Colonic mucosa (tissue), 4 donors: ENCODE results near the gene CRTC3. TPM values are rescaled to one million over a fixed set of nuclear protein-coding genes. Genes with fewer than 3 reads are reported as not detected.

Source experiments
- DNase-seq: peaks from one replicate; pipeline ENCODE4 v3.0.0-alpha.2; 2020
- H3K27ac ChIP-seq: fragments of 200-600 bp; one replicate; pipeline ENCODE4 v1.8.0; 2021
- H3K27me3 ChIP-seq: fragments of 200-600 bp; one replicate; pipeline ENCODE4 v1.8.0; 2021
- H3K36me3 ChIP-seq: fragments of 200-600 bp; one replicate; pipeline ENCODE4 v1.8.0; 2021
- H3K4me1 ChIP-seq: fragments of 200-600 bp; one replicate; pipeline ENCODE4 v1.8.0; 2021; ENCODE audit warnings: mild to moderate bottlenecking
- H3K4me3 ChIP-seq: fragments of 200-600 bp; one replicate; pipeline ENCODE4 v1.8.0; 2021
- H3K9ac ChIP-seq, 2 donors: one replicate each; pipeline ENCODE4 v1.7.0; 2013; ENCODE audit warnings: control low read depth in 2 of 2, low read depth in 2 of 2, low read length in 2 of 2
- H3K9me3 ChIP-seq: fragments of 200-600 bp; one replicate; pipeline ENCODE4 v1.8.0; 2021
- intact Hi-C: fragments of 100-400 bp; cut with DNase I; formaldehyde crosslinking; loops from one replicate; pipeline ENCODE4 v1.14.1; 2022
- total RNA-seq, 2 donors: library from RNA; stranded (reverse); fragmentation: NEBNext Ultra II Directional in 1 of 2; extraction: Animal tissue kit (Norgen Biotek cat#: 25700) in 1 of 2; gene quantifications; one replicate each; pipeline ENCODE4 v1.2.1, GENCODE V29; 2021
- TF ChIP-seq, protein P1 (sequence below): fragments of 200-600 bp; IDR thresholded peaks from one replicate; pipeline ENCODE4 v1.8.0; 2022; ENCODE audit warnings: antibody characterized with exemption, mild to moderate bottlenecking
- donor health status: healthy.
- donor health status: DM: no; HTN: no; CAD: no.
- donor health status: DM: no; HTN: no; CAD: no.

Gene CRTC3
- total RNA-seq, 2 donors from 2014 or later, result 16.1 to 24.2 TPM

DNA sequence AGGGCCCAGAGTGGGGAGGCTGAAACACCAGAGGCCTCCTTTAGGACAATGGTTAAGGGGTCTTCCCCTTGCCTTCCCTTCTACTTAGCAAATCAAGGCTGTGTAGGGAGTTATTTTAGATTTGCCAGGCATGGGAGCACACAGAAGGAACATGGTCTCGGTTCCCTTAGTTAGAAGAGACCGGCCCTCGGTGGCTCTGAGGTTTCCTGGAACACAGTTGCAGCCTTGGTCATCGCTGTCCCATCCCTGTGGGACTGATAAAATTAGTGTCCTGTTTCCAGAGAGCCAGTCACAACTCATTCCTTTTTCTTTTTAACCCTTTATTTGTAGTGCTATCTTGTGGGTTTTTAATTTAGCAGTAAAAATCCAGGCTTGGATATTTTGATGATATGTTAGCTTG is 81.4 kb downstream of the CRTC3 start:
- peaks cover 10% of the 10 kb centered on the region for H3K4me1 ChIP-seq
- intact Hi-C loops, result no loop called here
- no peak overlapping the region for H3K4me3 ChIP-seq
- DNase-seq, result no peak
- no peaks in the 10 kb centered on the region for H3K27me3 ChIP-seq
- no peak overlapping the region for H3K27ac ChIP-seq
- H3K36me3 ChIP-seq, result no peaks in the 10 kb centered on the region
- TF ChIP-seq, protein P1, sequence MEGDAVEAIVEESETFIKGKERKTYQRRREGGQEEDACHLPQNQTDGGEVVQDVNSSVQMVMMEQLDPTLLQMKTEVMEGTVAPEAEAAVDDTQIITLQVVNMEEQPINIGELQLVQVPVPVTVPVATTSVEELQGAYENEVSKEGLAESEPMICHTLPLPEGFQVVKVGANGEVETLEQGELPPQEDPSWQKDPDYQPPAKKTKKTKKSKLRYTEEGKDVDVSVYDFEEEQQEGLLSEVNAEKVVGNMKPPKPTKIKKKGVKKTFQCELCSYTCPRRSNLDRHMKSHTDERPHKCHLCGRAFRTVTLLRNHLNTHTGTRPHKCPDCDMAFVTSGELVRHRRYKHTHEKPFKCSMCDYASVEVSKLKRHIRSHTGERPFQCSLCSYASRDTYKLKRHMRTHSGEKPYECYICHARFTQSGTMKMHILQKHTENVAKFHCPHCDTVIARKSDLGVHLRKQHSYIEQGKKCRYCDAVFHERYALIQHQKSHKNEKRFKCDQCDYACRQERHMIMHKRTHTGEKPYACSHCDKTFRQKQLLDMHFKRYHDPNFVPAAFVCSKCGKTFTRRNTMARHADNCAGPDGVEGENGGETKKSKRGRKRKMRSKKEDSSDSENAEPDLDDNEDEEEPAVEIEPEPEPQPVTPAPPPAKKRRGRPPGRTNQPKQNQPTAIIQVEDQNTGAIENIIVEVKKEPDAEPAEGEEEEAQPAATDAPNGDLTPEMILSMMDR, result no peak
- H3K9ac ChIP-seq, result no peak overlapping the region
- no peaks in the 10 kb centered on the region for H3K9me3 ChIP-seq

DNA sequence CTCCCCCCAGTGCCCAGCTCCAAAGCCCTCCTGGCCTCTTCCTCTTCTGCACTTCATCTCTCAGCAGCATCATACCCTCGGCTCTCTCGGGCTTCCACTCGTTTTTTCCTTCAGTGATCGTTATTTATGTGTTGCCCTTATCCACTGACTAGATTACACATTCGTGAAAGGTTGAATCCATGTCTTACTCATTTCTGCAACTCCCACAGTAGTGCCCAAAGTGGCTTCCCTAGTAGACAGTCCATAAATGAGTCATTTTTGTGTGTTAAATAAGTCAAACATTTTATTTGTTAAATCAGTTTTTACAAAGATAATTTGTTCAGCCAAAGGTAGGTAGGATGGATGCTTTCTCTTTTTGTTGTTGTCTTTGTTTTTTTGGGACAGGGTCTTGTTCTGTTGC is 87.4 kb downstream of the CRTC3 start:
- intact Hi-C loops, result no loop called here
- TF ChIP-seq, protein P1, result no peak
- no peaks in the 10 kb centered on the region for H3K27me3 ChIP-seq
- H3K4me1 ChIP-seq, result no peaks in the 10 kb centered on the region
- no peak for DNase-seq
- no peak overlapping the region for H3K4me3 ChIP-seq
- H3K36me3 ChIP-seq, result no peaks in the 10 kb centered on the region
- no peaks in the 10 kb centered on the region for H3K9me3 ChIP-seq
- no peak overlapping the region for H3K9ac ChIP-seq
- no peak overlapping the region for H3K27ac ChIP-seq

DNA sequence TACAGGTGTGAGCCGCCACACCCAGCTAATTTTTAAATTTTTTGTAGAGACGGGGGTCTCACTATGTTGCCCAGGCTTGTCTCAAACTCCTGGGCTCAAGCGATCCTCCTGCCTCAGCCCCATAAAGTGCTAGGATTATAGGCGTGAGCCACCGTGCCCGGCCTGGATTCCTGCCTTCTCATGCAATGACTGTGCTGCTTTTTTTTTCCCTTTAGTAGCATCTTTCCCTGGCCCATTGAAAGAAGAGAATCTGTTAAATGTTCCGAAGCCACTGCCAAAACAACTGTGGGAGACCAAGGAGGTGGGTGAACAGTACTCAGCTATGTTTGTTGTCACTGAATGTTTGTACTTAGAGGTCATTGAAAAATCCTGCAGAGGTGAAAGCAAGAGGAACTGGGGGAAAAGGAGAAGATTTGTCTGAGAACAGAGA is 88.0 kb downstream of the CRTC3 start:
- Histone ChIP-seq H3K4me3 (no peak overlapping the region), H3K27ac (no peak overlapping the region), H3K27me3 (no peaks in the 10 kb centered on the region), H3K9ac (no peak overlapping the region), H3K36me3 (no peaks in the 10 kb centered on the region), H3K9me3 (no peaks in the 10 kb centered on the region), H3K4me1 (no peaks in the 10 kb centered on the region)
- TF ChIP-seq, protein P1, result no peak
- no peak for DNase-seq
- intact Hi-C loops, result no loop called here

DNA sequence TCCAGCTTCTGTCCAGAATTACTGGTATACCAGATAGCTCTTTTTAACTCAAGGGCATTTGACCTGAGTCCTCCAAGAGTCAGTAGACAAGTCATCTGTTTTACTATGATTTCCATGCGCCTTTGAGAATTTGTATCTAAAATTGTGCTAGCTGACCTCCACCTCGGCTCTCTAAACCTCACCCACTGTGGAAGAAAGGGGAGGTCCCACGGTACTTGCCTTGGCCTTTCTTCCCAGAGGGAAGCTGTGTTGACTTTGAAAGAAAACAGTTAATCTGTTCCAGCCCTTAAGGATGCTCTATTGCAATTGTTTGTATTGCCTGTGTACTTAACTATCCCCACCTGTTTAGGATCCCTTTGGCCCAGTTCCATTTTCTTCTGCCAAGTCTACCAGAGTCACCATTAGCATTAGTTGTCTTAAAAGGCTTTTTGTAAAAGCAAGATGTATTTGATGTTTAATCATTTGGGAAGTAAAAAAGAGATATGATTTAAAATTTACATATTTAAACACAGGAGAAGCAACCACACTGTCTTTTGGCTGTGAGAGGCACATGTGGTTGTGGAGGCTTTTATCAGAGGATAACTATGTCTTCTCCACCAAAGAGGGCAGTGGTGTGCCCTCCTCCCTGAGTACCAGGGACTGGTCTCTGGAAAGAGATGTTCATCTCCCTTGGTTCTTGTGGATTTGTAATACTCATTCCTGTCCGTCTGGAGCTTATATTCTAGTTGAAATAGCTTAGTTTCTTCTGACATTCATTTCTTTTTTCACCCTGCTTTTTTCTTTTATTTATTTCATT is 88.8 kb downstream of the CRTC3 start:
- Histone ChIP-seq H3K4me3 (no peak overlapping the region), H3K9ac (no peak overlapping the region), H3K9me3 (no peaks in the 10 kb centered on the region), H3K36me3 (no peaks in the 10 kb centered on the region), H3K27me3 (no peaks in the 10 kb centered on the region), H3K4me1 (no peaks in the 10 kb centered on the region), H3K27ac (no peak overlapping the region)
- intact Hi-C loops, result no loop called here
- TF ChIP-seq, protein P1, result no peak
- no peak for DNase-seq

DNA sequence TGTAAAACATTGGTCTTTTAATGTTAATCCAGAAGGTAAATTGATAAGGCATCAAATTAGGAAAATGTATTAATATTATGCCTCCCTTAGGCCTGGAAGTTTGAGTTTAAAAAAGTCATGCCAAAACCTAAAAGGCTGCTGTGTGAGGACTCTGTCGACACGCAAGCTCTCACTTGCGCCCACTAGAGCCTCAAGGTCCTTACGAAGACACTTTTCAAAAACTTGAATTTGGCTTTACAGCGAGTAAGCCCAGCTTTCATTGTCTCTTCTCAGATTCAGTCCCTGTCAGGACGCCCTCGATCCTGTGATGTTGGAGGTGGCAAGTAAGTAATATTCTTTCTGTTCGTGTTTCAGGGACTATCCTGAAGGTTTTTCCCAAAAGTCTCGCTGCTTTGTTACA is 89.7 kb downstream of the CRTC3 start:
- H3K36me3 ChIP-seq, result no peaks in the 10 kb centered on the region
- intact Hi-C loops, result no loop called here

More for the DNA sequence above, 89.7 kb downstream of the CRTC3 start:
- Histone ChIP-seq H3K4me1 (no peaks in the 10 kb centered on the region), H3K4me3 (no peak overlapping the region), H3K27me3 (no peaks in the 10 kb centered on the region), H3K9me3 (no peaks in the 10 kb centered on the region), H3K9ac (no peak overlapping the region), H3K27ac (no peak overlapping the region)
- TF ChIP-seq, protein P1, result no peak
- DNase-seq, result no peak
